SK-N-SH treated with all-trans-retinoic acid at 6 μM for 48 hours (cell line): ENCODE data around the gene PPOX.

Experiments
- BACH2 ChIP-seq: fragments of 250-450 bp; sonication (Bioruptor Pico); IDR thresholded peaks from 2 replicates; pipeline ENCODE4 v1.9.0; 2021; ENCODE audit warnings: mild to moderate bottlenecking, borderline replicate concordance
- GLIS3 ChIP-seq: fragments of 250-450 bp; sonication (Bioruptor Pico); IDR thresholded peaks from 2 replicates; pipeline ENCODE4 v1.5.0; 2020; ENCODE audit warnings: mild to moderate bottlenecking, moderate library complexity
- ISL1 ChIP-seq: fragments of 250-450 bp; sonication (Bioruptor Pico); IDR thresholded peaks from 2 replicates; pipeline ENCODE4 v2.1.2; 2022; ENCODE audit warnings: mild to moderate bottlenecking, moderate library complexity
- ZC3H10 ChIP-seq: fragments of 250-450 bp; sonication (Bioruptor Pico); IDR thresholded peaks from 2 replicates; pipeline ENCODE4 v1.5.1; 2021; ENCODE audit warnings: mild to moderate bottlenecking, moderate library complexity
- ZFP30 ChIP-seq: fragments of 450-650 bp; formaldehyde crosslinking; IDR thresholded peaks from 2 replicates; pipeline ENCODE4 v1.5.0; 2022; ENCODE audit warnings: mild to moderate bottlenecking, moderate library complexity
- ZNF70 ChIP-seq: fragments of 450-650 bp; formaldehyde crosslinking; IDR thresholded peaks from 2 replicates; pipeline ENCODE4 v1.5.0; 2020; ENCODE audit warnings: mild to moderate bottlenecking, moderate library complexity
- TF ChIP-seq, protein P1 (sequence below): fragments of 250-450 bp; sonication (Bioruptor Pico); IDR thresholded peaks from 2 replicates; pipeline ENCODE4 v1.8.0; 2020; ENCODE audit warnings: mild to moderate bottlenecking, moderate library complexity, borderline replicate concordance
- TF ChIP-seq, protein P2 (sequence below): fragments of 250-450 bp; sonication (Bioruptor Pico); IDR thresholded peaks from 2 replicates; pipeline ENCODE4 v1.5.0; 2020; ENCODE audit warnings: mild to moderate bottlenecking, moderate library complexity

DNA sequence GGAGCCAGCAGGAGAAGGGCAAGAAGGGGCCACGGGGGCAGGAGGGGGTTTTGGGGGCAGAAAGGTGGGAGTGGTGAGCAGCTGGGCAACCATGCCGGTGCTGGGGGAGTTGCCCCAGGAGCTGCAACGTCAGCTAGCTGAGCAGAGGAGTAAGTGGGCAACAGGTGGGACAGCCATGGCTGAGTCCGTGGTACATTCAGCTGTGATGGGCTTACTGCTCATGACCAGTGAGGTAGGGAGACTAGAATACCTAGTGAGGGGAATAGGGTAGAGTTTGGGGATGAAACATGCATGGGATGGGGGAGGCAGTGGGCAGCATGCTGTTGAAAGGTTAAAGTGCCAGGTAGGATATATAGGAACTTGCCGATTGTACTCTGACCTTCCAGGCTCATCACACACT is 4.6 kb upstream of the PPOX start:
- TF ChIP-seq, protein P1, sequence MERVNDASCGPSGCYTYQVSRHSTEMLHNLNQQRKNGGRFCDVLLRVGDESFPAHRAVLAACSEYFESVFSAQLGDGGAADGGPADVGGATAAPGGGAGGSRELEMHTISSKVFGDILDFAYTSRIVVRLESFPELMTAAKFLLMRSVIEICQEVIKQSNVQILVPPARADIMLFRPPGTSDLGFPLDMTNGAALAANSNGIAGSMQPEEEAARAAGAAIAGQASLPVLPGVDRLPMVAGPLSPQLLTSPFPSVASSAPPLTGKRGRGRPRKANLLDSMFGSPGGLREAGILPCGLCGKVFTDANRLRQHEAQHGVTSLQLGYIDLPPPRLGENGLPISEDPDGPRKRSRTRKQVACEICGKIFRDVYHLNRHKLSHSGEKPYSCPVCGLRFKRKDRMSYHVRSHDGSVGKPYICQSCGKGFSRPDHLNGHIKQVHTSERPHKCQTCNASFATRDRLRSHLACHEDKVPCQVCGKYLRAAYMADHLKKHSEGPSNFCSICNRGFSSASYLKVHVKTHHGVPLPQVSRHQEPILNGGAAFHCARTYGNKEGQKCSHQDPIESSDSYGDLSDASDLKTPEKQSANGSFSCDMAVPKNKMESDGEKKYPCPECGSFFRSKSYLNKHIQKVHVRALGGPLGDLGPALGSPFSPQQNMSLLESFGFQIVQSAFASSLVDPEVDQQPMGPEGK (CRISPR knock-in tag), result no peak
- TF ChIP-seq ZFP30 (CRISPR knock-in tag), result no peak
- TF ChIP-seq, protein P2, sequence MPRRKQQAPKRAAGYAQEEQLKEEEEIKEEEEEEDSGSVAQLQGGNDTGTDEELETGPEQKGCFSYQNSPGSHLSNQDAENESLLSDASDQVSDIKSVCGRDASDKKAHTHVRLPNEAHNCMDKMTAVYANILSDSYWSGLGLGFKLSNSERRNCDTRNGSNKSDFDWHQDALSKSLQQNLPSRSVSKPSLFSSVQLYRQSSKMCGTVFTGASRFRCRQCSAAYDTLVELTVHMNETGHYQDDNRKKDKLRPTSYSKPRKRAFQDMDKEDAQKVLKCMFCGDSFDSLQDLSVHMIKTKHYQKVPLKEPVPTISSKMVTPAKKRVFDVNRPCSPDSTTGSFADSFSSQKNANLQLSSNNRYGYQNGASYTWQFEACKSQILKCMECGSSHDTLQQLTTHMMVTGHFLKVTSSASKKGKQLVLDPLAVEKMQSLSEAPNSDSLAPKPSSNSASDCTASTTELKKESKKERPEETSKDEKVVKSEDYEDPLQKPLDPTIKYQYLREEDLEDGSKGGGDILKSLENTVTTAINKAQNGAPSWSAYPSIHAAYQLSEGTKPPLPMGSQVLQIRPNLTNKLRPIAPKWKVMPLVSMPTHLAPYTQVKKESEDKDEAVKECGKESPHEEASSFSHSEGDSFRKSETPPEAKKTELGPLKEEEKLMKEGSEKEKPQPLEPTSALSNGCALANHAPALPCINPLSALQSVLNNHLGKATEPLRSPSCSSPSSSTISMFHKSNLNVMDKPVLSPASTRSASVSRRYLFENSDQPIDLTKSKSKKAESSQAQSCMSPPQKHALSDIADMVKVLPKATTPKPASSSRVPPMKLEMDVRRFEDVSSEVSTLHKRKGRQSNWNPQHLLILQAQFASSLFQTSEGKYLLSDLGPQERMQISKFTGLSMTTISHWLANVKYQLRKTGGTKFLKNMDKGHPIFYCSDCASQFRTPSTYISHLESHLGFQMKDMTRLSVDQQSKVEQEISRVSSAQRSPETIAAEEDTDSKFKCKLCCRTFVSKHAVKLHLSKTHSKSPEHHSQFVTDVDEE (CRISPR knock-in tag), result no peak
- TF ChIP-seq GLIS3 (CRISPR knock-in tag), result no peak
- TF ChIP-seq ISL1 (CRISPR knock-in tag), result no peak
- TF ChIP-seq BACH2, result no peak
- TF ChIP-seq ZC3H10, result no peak
- no peak for TF ChIP-seq ZNF70
